Natural killer cell (primary cell): ENCODE results near the gene ACAP3. TPM values are rescaled to one million over a fixed set of nuclear protein-coding genes. Genes with fewer than 3 reads are reported as not detected.

Experiments
- ATAC-seq, 3 donors: fragments of 150-1000 bp in 2 of 3; fragments of 200-7000 bp in 1 of 3; cut with Tn5 transposase; 1 replicate in 1 of 3; 2 replicates in 2 of 3; pipeline ENCODE4 v1.10.0; 2021; ENCODE audit warnings: mild to moderate bottlenecking in 2 of 3, moderate library complexity in 2 of 3
- DNase-seq, 2 donors: peaks; one replicate each; pipeline versions ENCODE4 v3.0.0 to v3.0.0-alpha.2; 2013 to 2021; ENCODE audit warnings: mixed read lengths in 1 of 2
- H3K27ac ChIP-seq: one replicate; pipeline ENCODE4 v1.5.1; 2013; ENCODE audit warnings: mild to moderate bottlenecking, low read length
- H3K27me3 ChIP-seq: one replicate; pipeline ENCODE4 v1.6.1; 2013; ENCODE audit warnings: low read length; ENCODE audit not compliant: control insufficient read depth, insufficient read depth
- H3K36me3 ChIP-seq: one replicate; pipeline ENCODE4 v1.6.1; 2013; ENCODE audit warnings: low read length; ENCODE audit not compliant: control insufficient read depth, insufficient read depth
- H3K4me1 ChIP-seq: one replicate; pipeline ENCODE4 v1.6.1; 2013; ENCODE audit warnings: low read length; ENCODE audit not compliant: control insufficient read depth, insufficient read depth
- H3K4me3 ChIP-seq: one replicate; pipeline ENCODE4 v1.5.1; 2013; ENCODE audit warnings: low read length
- H3K9me3 ChIP-seq: one replicate; pipeline ENCODE4 v1.6.1; 2013; ENCODE audit warnings: low read length; ENCODE audit not compliant: control insufficient read depth, insufficient read depth
- H3K27ac Mint-ChIP-seq, 2 donors: one replicate each; pipeline ENCODE4 v1.8.0; 2022; ENCODE audit warnings: mild to moderate bottlenecking in 2 of 2, mixed read lengths in 2 of 2, moderate library complexity in 1 of 2
- H3K27me3 Mint-ChIP-seq, 2 donors: one replicate each; pipeline ENCODE4 v1.8.0; 2022; ENCODE audit warnings: low read depth in 2 of 2, mixed read lengths in 2 of 2
- H3K36me3 Mint-ChIP-seq: one replicate; pipeline ENCODE4 v1.8.0; 2022; ENCODE audit warnings: mixed read lengths
- H3K4me1 Mint-ChIP-seq, 2 donors: one replicate each; pipeline ENCODE4 v1.8.0; 2022; ENCODE audit warnings: mixed read lengths in 2 of 2
- H3K4me3 Mint-ChIP-seq: one replicate; pipeline ENCODE4 v1.8.0; 2022; ENCODE audit warnings: mild to moderate bottlenecking, moderate library complexity, mixed read lengths
- H3K9me3 Mint-ChIP-seq, 2 donors: one replicate each; pipeline ENCODE4 v1.8.0; 2022; ENCODE audit warnings: mixed read lengths in 2 of 2
- WGBS: methylation state at CpG from one replicate; pipeline ENCODE4 v1.1.7; 2013; ENCODE audit warnings: missing lambda C conversion rate; ENCODE audit not compliant: insufficient coverage; 5-methylcytosine and 5-hydroxymethylcytosine counted together
- intact Hi-C: fragments of 100-400 bp; cut with micrococcal nuclease; formaldehyde crosslinking; loops from one replicate; pipeline ENCODE4 v1.14.2; 2022
- total RNA-seq, 4 donors: library from RNA; stranded (reverse); fragments of 120-200 nt in 1 of 4; gene quantifications; one replicate each; pipeline versions ENCODE4 v1.2.3 to v1.2.4, GENCODE V29; 2013 to 2022
- TF ChIP-seq, protein P1 (sequence below): fragments of 200-600 bp; IDR thresholded peaks from one replicate; pipeline ENCODE4 v1.8.0; 2022; ENCODE audit warnings: antibody characterized with exemption

ACAP3 gene
- total RNA-seq, 3 donors from 2014 or later (not counting 1 experiment from before 2014, with no cell fraction given) = 56.1 to 59.7 (median 59.0) TPM

DNA sequence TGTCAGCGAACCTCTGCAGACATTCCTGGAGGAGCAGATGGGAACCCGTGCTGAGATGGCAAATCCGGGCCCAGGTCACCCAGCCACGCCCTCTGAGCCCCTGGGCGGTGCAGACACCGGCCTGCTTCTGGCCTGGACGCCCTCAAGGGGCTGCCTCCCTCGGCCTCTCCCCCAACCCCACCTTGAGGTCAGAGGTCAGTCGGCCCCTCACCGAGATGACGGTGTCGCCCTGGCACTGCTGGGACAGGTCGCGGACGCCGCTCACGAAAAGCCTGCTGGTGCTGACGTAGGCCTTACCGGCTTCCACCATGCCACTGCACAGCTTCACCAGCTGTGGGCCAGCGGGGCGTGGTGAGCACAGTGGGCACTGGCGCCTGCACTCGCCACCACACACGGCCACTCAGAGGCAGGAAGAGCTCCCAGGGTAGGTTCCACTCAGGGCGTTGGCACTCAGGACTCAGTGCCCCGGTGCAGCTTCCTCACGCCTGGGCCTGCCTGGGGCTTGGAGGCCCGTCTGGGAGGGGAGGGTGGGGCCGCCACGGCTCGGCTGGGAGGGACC, 4.7 kb downstream of the ACAP3 start:
- DNase-seq = no peak
- Histone ChIP-seq H3K4me3 (no peak overlapping the region), H3K36me3 (no peaks in the 10 kb centered on the region), H3K4me1 (peaks cover 33% of the 10 kb centered on the region), H3K27me3 (no peaks in the 10 kb centered on the region), H3K27ac (no peak overlapping the region), H3K9me3 (no peaks in the 10 kb centered on the region)
- no peaks in the 10 kb centered on the region for H3K9me3 Mint-ChIP-seq
- no peak overlapping the region for H3K4me3 Mint-ChIP-seq
- no peaks in the 10 kb centered on the region for H3K27me3 Mint-ChIP-seq
- H3K4me1 Mint-ChIP-seq = peaks cover 6 to 23% of the 10 kb centered on the region in 2 donors
- no peak for ATAC-seq
- H3K36me3 Mint-ChIP-seq = no peaks in the 10 kb centered on the region
- no peak overlapping the region for H3K27ac Mint-ChIP-seq
- TF ChIP-seq, protein P1, sequence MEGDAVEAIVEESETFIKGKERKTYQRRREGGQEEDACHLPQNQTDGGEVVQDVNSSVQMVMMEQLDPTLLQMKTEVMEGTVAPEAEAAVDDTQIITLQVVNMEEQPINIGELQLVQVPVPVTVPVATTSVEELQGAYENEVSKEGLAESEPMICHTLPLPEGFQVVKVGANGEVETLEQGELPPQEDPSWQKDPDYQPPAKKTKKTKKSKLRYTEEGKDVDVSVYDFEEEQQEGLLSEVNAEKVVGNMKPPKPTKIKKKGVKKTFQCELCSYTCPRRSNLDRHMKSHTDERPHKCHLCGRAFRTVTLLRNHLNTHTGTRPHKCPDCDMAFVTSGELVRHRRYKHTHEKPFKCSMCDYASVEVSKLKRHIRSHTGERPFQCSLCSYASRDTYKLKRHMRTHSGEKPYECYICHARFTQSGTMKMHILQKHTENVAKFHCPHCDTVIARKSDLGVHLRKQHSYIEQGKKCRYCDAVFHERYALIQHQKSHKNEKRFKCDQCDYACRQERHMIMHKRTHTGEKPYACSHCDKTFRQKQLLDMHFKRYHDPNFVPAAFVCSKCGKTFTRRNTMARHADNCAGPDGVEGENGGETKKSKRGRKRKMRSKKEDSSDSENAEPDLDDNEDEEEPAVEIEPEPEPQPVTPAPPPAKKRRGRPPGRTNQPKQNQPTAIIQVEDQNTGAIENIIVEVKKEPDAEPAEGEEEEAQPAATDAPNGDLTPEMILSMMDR = no peak
- intact Hi-C loops = no loop called here
- 83% methylated on average over 31 of the region's 31 CpGs for WGBS

DNA sequence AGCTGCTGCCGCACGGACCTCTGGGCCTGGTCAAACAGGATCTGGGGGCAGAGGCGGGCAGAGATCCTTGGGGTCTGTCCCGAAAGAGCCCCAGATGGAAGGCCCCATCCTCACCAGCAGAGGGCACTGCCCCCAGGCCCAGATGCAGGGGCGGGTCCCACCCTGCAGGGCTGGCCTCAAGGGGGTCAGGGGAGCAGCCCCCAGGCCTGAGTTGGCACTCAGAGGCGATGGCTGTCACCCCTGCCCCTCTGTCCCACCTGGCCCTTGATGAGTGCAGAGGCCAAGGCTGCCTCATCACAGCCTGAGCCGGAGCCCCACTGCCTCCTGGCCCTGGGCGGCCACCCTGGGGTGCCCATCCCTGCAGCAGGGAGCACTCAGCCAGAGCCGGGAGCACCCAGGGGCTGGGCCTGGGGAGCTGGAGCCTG, 5.7 kb downstream of the ACAP3 start:
- H3K4me3 ChIP-seq = no peak overlapping the region
- H3K36me3 Mint-ChIP-seq = no peaks in the 10 kb centered on the region
- no peaks in the 10 kb centered on the region for H3K9me3 Mint-ChIP-seq
- no peaks in the 10 kb centered on the region for H3K27me3 Mint-ChIP-seq
- no peak overlapping the region for H3K27ac ChIP-seq
- peaks cover 6 to 21% of the 10 kb centered on the region in 2 donors for H3K4me1 Mint-ChIP-seq
- H3K27me3 ChIP-seq = no peaks in the 10 kb centered on the region
- H3K27ac Mint-ChIP-seq = no peak overlapping the region
- 89% methylated on average over 9 of the region's 9 CpGs for WGBS
- intact Hi-C loops = no loop called here
- no peak overlapping the region for H3K4me3 Mint-ChIP-seq
- H3K4me1 ChIP-seq = peaks cover 33% of the 10 kb centered on the region
- DNase-seq (peak in 1 of 2 donors; percentile 40), ATAC-seq (no peak)
- no peaks in the 10 kb centered on the region for H3K9me3 ChIP-seq
- no peaks in the 10 kb centered on the region for H3K36me3 ChIP-seq
- TF ChIP-seq, protein P1 = peak; percentile 26

DNA sequence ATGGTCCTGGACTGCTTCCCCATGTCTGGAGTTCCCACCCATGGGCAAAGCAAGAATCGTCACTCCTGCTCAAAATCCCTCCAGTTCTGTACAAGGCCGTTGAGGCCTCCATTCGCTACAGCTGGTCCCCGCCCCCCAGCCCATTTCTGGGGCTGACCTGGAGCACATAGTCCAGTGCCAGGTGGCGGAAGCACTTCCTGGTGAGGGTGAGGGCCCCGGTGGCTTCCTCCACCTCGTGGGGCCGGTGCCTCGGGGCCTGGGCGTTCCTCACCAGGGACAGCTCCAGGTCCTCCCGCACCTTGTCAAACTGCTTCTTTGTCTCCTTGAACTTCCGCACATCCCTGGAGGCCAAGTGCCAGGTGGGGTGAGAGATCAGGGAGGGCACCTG, 7.4 kb downstream of the ACAP3 start:
- no peaks in the 10 kb centered on the region for H3K27me3 ChIP-seq
- TF ChIP-seq, protein P1 = peak; percentile 20
- 95% methylated on average over 12 of the region's 12 CpGs for WGBS
- H3K9me3 ChIP-seq = no peaks in the 10 kb centered on the region
- H3K27ac ChIP-seq = no peak overlapping the region
- intact Hi-C loops = no loop called here
- peaks cover 16% of the 10 kb centered on the region for H3K4me1 ChIP-seq
- Mint-ChIP-seq H3K36me3 (no peaks in the 10 kb centered on the region), H3K4me3 (no peak overlapping the region), H3K27ac (no peak overlapping the region), H3K27me3 (no peaks in the 10 kb centered on the region), H3K9me3 (no peaks in the 10 kb centered on the region), H3K4me1 (peaks cover 0 to 4% of the 10 kb centered on the region in 2 donors)
- no peak for DNase-seq
- H3K36me3 ChIP-seq = no peaks in the 10 kb centered on the region
- H3K4me3 ChIP-seq = no peak overlapping the region
- ATAC-seq = peak in 1 of 3 donors; percentile 5
